GM19023 (cell line): Measurements from ENCODE around the gene CAMK4.

ENCODE experiments used
- ATAC-seq: cut with Tn5 transposase; IDR thresholded peaks from one replicate; pipeline ENCODE4 v1.9.1; 2021; ENCODE audit warnings: mild to moderate bottlenecking, moderate library complexity; ENCODE audit not compliant: unreplicated experiment

The CAMK4 gene

DNA sequence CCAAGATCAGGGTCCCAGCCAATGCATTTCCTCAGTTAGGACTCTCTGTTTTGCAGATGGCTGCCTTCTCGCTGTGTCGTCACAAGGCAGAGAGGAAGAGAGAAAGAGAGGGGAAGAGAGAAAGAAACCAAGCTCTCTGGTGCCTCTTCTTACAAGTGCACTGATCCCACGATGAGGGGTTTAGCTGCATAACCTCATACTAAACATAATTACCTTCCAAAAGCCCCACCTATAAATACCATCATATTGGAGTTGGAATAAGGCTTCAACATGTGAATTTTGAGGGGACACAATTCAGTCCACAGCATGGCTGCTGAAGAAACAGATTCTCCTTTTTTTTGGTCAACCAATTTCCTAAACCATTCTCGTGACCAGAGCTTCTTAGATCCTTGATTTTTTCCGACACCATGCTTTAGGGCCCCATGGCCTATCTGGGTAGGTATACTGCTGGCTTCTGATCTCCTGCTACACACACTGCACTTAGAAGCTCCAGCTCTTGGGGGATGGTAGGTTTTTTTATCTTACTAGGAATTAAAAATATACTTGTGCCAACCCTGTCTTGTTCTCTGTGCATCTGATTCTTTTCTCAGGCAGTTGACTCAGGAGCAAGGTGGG is 5.1 kb downstream of the CAMK4 start:
- no peak for ATAC-seq

DNA sequence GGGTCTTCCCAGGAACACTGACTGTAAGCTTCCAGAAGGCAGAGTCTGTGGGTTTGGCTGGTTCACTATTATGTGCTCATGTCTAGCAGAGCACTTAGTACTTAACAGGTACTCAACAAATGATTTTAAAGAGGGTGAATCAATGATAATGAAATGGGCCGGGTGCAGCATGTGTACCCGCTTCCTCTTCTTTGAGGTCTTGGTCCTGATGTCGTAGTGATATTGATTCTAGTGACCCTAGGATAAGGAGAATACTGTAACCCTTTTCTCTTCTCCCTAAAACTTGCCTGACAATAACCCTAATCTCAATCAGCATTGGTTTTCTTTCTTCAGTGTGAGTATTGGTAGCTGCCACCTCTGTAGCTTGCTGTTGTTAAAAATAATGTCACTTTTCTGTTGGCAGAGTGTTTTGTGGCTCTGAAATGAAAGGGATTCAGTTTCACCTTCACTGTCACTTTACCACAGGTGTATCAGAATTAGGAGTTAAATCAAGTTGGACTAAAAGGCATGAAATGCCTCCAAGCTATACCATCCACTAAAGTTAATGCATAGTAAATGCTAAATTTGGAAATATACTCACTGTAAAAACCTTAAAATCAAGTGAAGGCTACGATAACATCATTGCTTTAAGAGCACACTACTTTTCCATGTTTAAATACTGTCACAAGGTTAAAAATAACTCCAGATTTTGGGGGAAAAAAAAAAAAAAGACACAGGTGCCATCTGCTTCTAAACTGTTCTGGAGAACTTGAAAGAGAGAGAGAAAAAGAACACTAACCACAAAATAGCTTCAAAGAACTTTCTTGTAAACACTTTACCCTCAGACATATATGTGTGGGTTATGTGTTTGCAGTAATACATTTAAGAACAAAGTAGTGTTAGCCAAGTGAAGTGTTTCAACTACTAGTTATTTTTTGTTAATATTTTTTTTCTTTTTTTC is 6.0 kb downstream of the CAMK4 start:
- ATAC-seq, result peak; percentile 33

DNA sequence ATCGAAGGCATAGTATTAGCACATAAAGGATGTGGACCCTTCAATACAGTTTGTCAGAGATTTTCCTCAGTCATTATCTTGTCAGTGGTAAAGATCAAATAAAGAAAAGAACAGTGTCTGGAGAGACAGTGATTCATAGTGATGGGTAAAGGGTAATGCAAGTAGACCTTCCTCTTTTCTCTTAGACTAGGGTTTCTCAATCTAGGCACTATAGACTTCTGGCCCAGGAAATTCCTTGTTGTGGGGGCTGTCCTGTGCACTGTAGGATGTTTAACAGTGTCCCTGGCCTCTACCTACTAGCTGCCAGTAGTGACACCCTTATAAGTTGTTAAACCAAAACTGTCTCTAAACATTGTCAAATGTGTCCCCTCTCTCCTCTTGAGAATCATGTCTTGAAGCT is 6.9 kb downstream of the CAMK4 start:
- no peak for ATAC-seq

DNA sequence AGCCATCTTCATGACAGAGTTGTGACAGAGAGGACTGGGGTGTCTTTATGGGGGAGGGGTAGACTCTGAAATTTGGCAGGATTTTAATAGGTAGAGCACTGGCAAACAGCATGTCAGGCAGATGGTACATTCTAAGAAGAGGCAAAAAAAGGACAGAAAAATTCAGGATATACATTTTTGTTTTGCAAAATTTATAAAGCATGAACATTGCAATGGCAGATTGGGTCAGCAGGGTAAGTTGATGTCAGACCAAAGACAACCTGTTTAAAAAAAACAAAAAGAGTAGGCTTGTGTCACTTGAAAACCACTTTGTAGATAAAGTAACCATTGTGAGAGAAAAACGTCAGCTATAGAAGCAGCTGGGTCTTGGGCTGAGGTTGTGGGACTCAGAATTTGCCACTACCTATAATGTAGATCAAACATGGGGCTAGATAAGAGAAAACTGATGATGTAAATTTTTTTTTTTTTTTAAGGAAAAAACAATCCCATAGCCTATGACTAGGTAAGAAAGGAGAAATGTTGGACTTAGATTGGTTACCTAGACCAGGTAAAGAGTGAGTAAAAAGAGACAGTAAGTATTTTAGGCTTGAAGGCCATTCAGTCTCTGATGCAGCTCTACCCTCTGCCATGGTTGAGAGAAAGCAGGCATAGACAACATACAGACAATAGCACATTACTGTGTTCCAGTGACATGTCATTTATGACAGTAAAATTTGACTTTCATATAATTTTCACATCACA is 8.3 kb downstream of the CAMK4 start:
- no peak for ATAC-seq

DNA sequence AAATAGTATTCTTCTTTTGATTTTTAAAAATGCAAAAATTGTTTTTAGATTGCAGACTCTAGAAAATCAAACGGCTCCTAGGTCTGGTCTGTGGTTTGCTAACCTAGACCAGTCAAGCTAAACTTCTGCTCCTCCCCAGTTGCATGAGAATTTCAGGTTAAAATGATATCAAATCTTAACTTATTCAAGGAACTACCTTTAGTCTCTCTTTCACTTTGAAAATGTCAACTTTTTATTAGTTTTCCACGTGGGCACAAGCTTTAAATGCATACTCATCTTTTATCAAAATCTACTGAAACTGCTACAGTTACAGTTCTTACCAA is 8.8 kb downstream of the CAMK4 start:
- ATAC-seq, result no peak

DNA sequence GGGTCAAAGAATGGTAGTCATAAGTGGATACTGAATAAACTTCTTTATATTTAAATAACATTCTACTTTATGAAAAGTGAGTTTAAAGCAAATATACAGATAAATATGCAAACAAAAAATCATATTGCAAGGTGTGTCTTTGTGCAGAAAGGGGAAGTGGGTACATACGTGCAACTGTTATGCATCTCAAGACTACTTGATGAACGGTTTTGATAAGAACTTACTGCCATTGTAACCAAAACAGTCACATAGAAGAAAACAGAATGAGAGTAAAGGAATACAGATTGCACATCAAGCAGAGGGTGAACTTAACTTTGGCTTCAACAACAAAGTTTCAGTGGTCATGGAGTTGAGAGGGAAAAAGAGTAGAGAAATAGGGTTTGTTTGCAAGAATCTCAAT is 9.9 kb downstream of the CAMK4 start:
- ATAC-seq, result no peak

DNA sequence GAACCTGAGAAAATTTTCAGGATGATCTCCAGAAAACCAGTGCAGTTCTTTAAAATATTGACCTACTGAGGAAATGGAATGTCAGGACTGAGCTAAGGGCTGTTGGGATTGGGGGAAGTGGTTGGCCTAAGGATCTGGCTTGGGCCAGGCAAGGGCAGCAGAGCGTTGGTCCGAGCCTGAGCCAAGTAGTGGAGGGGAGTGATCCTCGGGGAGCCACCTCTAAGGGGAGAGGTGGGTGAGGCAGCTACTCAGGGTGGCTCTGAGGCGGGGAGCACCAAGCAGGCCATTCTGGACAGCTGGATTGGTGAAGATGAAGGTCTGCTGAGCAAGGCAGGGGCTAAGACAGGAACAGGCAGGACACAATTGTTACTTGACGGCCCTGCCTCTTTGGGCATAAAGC is 11.5 kb downstream of the CAMK4 start:
- ATAC-seq, result no peak

DNA sequence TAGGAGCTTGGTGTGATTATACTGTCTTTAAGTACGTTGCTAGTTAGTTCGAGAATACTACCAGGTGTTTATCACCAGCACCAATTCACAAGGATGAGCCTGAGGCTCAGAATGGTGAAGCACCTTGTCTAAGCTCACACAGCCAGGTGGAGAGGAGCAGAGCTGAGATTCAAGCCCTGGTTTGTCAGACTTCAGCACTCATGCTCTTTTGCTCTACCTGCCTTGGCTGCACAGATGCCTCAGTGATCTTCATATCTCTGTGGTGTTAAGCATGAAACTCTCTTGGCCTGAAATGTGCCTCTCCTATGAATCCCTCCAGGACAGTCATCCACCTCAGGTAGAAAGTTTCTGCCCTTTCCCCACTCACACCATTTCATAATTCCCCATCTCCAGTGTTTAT is 12.2 kb downstream of the CAMK4 start:
- ATAC-seq, result no peak

DNA sequence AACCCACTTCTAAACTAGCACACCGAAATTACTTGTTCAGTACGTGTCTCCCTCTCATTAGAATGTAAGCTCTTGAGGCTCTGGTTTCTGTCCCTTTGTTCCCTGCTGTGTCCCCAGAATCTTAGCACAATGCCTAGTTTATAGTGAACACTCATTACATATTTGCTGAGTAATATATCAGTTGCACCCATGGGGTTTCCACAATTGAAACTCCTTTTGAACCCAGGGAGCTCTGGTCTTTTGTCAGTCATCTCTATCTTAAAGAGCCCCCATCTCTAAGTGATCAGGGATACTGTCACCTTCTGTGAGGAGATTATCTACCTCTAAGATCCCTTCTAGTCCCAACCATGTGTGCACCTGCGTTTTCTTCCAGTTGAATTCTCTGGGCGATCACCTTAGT is 12.8 kb downstream of the CAMK4 start:
- no peak for ATAC-seq

DNA sequence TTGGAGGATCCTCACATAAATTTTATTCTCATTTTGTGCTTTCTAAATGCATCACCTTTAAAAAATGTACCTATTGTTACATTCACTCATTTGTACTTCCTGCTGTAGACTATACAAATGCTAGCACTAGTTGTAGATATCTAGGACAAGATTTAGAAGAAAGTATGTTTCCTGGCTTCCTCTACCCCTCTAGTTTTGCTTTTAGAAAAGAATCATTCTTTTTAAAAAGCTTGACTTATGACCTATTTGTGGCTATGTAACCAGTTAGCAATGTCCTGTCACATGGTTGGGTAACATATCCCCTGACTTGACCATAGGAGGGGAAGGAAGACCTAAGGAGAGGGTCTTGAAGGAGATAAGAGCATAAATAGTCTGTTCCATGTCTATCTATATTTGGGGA is 13.3 kb downstream of the CAMK4 start:
- ATAC-seq, result no peak

DNA sequence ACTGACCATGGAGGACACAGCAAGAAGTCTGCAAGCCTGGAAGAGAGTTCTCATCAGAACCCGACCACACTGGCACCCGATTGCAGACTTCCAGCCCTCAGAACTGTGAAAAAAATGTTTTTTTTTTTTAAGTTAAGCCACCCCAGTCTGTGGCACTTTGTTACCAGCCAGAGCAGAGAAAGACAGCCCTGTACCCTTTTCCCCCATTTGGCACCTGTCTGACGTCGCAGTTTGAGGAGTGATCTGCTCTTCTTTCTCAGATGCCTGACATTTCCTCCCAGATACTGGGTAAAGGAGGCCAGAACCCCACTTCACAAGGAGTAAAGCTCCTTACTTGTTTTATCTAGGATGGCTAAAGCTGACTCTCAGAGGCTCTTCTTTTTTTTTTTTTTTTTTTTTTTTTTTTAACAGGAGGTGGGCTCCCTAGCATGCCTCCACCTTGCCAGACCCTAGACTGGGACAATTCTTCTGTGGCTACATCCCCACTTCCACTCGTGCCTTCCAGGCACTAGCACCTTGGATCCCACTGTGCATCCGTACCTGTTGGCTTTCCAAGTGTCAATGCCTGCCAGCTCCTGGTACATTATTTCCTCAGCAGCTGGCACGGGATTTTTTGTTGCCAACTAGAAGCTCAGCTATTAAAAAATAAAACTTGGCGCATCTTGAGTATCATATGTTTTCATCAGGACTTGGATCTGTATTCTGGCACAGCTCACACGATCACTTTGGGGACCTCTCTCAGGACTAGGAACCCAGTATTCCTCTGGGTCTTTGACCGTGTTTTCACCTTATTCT is 14.4 kb downstream of the CAMK4 start:
- no peak for ATAC-seq

DNA sequence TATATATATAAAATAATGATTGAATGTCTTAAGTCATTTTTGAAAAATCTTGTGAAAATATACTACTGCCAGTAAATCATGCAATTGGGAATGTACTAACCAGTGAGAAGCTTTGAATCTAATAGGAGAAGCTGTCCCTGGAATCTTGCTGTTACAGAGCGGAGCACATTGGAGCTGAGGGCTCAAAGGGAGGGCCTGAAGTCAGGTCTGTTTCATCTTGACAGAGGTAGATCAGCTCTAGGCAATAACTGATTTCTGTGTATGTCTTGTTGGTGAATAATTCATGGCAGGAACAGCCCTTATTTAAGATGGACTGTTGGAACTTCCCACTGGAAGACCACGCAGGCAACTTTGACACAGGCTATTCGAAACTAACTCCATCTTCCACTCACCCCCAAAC is 17.5 kb downstream of the CAMK4 start:
- no peak for ATAC-seq

DNA sequence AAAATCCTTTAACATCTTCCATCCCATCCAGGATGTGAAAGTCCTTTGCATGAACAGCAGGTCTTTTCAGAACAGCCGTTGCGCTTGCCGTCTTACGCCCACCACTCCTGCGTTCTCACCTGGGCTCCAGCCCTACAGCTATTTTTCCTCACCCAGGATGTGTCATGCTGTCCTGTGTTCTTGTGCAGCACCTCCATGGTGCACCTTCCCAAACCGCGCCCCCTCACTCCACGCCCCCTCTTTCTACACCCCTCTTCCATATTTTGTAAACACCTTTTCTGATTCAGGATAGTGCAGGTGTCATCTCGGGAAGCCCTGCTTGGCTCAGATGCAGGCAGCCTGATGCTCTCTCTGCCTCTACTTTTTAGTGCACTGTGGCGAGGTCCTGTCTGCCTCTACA is 18.4 kb downstream of the CAMK4 start:
- ATAC-seq, result no peak

DNA sequence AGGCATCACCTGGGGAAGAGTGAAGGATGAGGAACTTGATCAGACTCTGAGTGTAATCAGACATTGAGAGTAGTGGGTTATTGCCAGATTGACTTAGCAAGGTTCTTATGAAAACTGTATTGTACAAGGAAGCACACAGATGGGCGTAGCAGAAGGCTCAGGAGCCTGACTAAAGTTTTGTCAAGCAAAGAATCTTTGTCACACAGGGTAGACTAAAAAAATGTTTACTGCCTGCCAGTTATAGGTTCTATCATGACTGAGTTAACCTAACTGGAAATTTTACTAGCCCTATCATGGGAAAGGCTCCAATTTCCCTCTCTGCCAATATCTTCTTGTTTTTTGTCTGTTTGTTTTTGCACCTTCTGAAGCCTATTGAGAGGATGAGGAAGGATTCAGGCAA is 19.1 kb downstream of the CAMK4 start:
- no peak for ATAC-seq

DNA sequence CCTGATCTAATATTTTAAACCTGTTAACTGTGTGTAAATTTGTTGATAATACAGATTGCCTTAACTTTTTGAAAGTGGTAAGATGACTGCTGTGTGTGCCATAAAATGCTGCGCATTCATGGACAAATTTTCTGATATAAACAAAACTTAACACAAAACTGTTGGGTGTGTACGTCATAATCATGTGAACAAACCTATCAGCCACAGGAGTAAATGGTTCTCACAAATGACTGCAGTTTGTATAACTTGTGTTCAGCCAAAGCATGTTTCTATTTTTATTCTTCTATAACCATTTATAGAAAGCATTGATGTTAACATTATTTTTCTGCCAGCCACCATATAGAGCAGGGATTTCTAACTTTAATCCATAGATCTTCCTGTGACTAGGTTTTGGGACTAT is 21.5 kb downstream of the CAMK4 start:
- ATAC-seq, result no peak

DNA sequence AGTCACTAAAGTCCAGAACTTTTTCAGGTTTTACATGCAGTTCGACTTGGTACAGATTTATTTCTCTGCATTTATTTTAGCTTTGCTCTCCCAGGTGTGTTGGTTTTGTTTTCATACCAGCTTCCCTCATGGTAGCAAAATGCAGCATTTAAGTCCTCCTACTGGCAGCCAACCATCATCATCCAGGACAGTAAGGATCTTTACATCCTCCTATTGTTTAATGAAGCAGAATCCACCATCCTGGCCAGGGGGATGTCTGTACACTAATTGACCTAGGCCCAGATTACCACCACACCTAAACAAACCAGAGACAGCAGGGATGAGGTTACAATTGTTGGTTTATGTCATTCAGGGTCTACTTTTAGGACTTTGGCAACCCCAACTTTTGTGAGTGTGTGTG is 22.3 kb downstream of the CAMK4 start:
- ATAC-seq, result no peak

DNA sequence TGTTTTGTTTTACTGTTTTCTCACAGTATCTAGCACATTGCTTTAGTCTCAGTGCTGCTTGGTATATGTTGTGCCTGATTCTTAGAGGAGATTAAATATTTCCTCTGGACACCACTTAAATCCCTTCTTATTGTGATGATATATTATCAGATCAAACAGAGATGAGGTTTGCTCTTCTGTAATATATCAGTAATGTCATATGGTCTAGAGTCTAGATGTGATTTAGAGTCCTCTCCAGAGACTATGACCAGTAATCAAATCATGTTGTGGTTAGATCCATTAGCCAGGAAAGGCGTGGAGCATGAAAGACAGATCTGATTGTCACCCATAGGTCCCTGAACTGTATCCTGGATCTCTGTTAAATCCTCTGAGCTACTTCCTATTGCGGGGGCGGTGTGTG is 24.4 kb downstream of the CAMK4 start:
- ATAC-seq, result no peak

DNA sequence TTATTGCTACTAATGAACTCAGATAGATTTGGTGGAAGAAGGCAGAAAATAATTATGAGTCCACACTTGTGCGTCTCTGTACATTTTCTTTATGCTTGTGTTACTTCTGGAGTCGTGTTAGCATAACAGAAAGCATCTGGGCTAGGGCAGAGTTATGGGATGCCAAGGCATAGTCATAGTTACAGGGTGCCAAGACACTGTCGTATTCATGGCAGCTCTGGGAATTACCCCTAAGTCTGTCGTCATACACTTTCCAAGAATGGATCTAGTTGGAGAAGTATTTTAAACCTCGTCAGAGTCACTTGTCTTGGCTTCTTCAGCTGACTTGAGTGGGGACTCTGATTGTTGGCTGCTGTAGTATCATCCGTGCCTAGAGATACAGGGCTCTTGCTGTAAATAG is 27.7 kb downstream of the CAMK4 start:
- no peak for ATAC-seq

DNA sequence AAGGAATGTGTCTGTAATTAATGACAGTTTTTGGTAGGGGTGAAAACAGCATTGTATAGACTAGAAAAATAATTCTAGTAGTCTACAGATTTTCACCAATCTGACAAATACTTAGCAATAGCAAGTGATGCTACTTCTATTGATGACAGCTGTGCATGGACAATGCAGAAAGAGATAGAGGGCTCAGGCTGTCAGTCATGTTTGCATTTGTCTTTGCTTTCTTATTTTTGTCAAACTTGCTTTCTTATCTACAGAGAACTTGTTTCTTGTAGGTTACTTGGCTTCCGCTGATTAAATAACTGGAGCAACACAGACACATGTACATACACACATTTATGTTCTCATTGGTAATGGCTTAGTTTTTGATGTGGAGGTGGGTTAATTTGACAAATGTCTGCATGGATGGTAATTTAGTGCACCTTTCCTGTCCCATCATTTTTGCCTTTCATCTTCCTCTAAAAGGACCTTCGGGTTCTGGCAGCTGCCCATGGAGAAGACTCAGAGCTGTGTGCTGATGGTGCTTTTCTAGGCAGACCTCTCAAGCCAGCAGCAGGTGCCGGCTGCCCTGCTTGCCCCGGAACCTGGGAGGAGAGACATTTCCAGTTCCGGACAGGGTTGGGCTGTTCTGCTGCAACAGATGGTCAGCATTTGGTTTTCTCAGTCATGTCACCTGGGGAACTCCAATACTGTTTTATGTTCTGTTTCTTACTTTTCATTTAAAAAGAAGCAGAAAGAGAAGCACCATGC is 28.8 kb downstream of the CAMK4 start:
- ATAC-seq, result peak; percentile 71

DNA sequence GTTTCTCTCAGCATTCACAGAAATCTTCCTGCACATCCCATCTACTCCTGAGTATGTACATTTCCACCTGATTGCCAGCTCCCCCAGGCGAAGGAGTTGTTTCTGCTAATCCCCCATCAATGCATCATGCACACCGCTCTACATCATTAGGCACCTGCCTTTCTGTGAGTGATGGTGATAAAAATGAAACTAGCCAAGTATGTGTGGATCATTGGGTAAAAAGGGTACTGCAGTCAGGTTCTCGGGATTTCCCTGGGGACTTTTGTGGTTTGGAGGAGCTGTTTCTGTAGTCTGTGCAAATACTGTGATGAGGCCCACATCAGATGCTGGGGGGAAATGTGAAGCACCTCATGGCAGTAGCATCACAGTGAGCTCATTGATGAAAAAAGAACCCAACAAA is 30.4 kb downstream of the CAMK4 start:
- ATAC-seq, result peak; percentile 76

DNA sequence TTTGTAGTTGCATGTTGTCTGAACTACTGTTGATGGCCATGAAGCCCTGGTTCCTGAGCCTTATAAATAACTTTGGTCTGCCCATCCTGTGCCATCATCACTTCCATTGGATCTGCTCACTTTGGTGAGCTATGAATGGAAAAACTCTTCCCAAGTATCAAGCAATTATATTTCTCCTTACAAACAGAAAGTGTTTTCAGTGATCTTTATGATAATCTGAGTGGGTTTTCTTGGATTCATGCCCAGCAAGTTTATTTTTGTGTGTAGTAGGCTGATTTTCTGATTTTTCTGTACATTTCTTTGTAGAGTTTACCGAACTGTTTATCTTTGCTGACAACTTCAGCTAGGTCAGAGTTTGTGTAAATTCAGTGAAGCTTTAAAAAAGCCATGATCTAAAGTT is 31.0 kb downstream of the CAMK4 start:
- peak; percentile 13 for ATAC-seq
